ENCODE results near the gene FAM184B. TPM values are rescaled to one million over a fixed set of nuclear protein-coding genes. Genes with fewer than 3 reads are reported as not detected.
"Not testable (repeated sequence)": the region's sequence is repeated elsewhere in the genome, so short reads cannot be mapped to it uniquely, and the experiment has no call there.

FAM184B gene
- total RNA-seq, 4 donors from 2014 or later, result not detected

- TF ChIP-seq CTCF (IDR thresholded peaks at IDR 0.05) (no peak), POLR2A (IDR thresholded peaks at IDR 0.05) (no peak)
- Histone ChIP-seq H3K27ac (no peak overlapping the region), H3K27me3 (no peaks in the 10 kb centered on the region), H3K4me3 (replicated peaks in 1 of 3) (no peak overlapping the region), H3K36me3 (no peaks in the 10 kb centered on the region), H3K9me3 (no peaks in the 10 kb centered on the region), H3K4me1 (no peaks in the 10 kb centered on the region)
- 37 to 97% methylated on average over 1 of the region's 1 CpG for WGBS, 2 donors
- intact Hi-C loops (cut with DNase I), result no loop called here
- DNase-seq, result no peak
Measured at GRCh38 chr4:17694552-17694951, 86.9 kb downstream of the FAM184B start.

- WGBS, 2 donors, result 94% methylated on average over 1 of the region's 1 CpG
- H3K27me3 ChIP-seq, result no peaks in the 10 kb centered on the region
- no peaks in the 10 kb centered on the region for H3K9me3 ChIP-seq
- DNase-seq, result no peak
- intact Hi-C loops (cut with DNase I), result no loop called here
- no peaks in the 10 kb centered on the region for H3K4me1 ChIP-seq
- no peaks in the 10 kb centered on the region for H3K36me3 ChIP-seq
- TF ChIP-seq POLR2A (IDR thresholded peaks at IDR 0.05) (no peak), CTCF (IDR thresholded peaks at IDR 0.05) (no peak)
- no peak overlapping the region for H3K27ac ChIP-seq
- no peak overlapping the region for H3K4me3 ChIP-seq (replicated peaks in 1 of 3)
Measured at GRCh38 chr4:17690898-17691297, 90.5 kb downstream of the FAM184B start.

- no peak for DNase-seq
- Histone ChIP-seq H3K4me1 (no peaks in the 10 kb centered on the region), H3K27me3 (no peaks in the 10 kb centered on the region), H3K27ac (no peak overlapping the region), H3K4me3 (replicated peaks in 1 of 3) (no peak overlapping the region), H3K36me3 (no peaks in the 10 kb centered on the region), H3K9me3 (no peaks in the 10 kb centered on the region)
- WGBS, 2 donors, result 92 to 96% methylated on average over 5 of the region's 5 CpGs
- TF ChIP-seq POLR2A (IDR thresholded peaks at IDR 0.05), result no peak
- TF ChIP-seq CTCF (IDR thresholded peaks at IDR 0.05), result no peak
- intact Hi-C loops (cut with DNase I), result no loop called here
Measured at GRCh38 chr4:17690135-17690534, 91.3 kb downstream of the FAM184B start.

- Histone ChIP-seq H3K4me1 (no peaks in the 10 kb centered on the region), H3K9me3 (no peaks in the 10 kb centered on the region), H3K27ac (no peak overlapping the region), H3K4me3 (replicated peaks in 1 of 3) (no peak overlapping the region), H3K36me3 (no peaks in the 10 kb centered on the region), H3K27me3 (no peaks in the 10 kb centered on the region)
- TF ChIP-seq POLR2A (IDR thresholded peaks at IDR 0.05), result no peak
- no peak for TF ChIP-seq CTCF (IDR thresholded peaks at IDR 0.05)
- WGBS, 2 donors, result 76 to 83% methylated on average over 9 of the region's 9 CpGs
- intact Hi-C loops (cut with DNase I), result no loop called here
- DNase-seq, result no peak
Measured at GRCh38 chr4:17688011-17688441, 93.4 kb downstream of the FAM184B start.

GRCh38 chr4:17687237-17687857 lies 94.1 kb downstream of the FAM184B start:
- peak in 1 of 2 donors; percentile 10 for DNase-seq
- intact Hi-C loops (cut with DNase I), result no loop called here
- 66 to 71% methylated on average over 10 of the region's 10 CpGs for WGBS, 2 donors
- H3K27ac ChIP-seq, result no peak overlapping the region
- TF ChIP-seq POLR2A (IDR thresholded peaks at IDR 0.05) (no peak), CTCF (IDR thresholded peaks at IDR 0.05) (no peak)
- no peaks in the 10 kb centered on the region for H3K36me3 ChIP-seq
- no peak overlapping the region for H3K4me3 ChIP-seq (replicated peaks in 1 of 3)
- H3K27me3 ChIP-seq, result no peaks in the 10 kb centered on the region
- no peaks in the 10 kb centered on the region for H3K4me1 ChIP-seq
- no peaks in the 10 kb centered on the region for H3K9me3 ChIP-seq

GRCh38 chr4:17684648-17685047 lies 96.8 kb downstream of the FAM184B start:
- intact Hi-C loops (cut with DNase I); H3K27me3 ChIP-seq; DNase-seq; H3K27ac ChIP-seq; H3K9me3 ChIP-seq; H3K4me1 ChIP-seq; H3K36me3 ChIP-seq; H3K4me3 ChIP-seq (replicated peaks in 1 of 3): not testable (repeated sequence)
- WGBS, 2 donors, result 84 to 88% methylated on average over 4 of the region's 4 CpGs
